ENCODE results near the gene TAL2.
"Not testable (repeated sequence)": the region's sequence is repeated elsewhere in the genome, so short reads cannot be mapped to it uniquely, and the experiment has no call there.

TAL2 gene

GRCh38 chr9:105693435-105694189, 31.4 kb downstream of the TAL2 start:
- no peak overlapping the region for H3K27ac ChIP-seq (ENCODE audit: low read depth, low read length, severe bottlenecking)
- H3K4me1 ChIP-seq (ENCODE audit: control insufficient read depth, insufficient read depth, low read length, poor library complexity, severe bottlenecking): no peaks in the 10 kb centered on the region
- H3K9me3 ChIP-seq (ENCODE audit: control insufficient read depth, low read length): no peaks in the 10 kb centered on the region
- H3K36me3 ChIP-seq (ENCODE audit: control insufficient read depth, insufficient read depth, low read length): no peaks in the 10 kb centered on the region
- WGBS, 2 experiments (ENCODE audit: insufficient coverage in 2 of 2): 38 to 41% methylated on average over 8 to 11 of the region's 15 CpGs
- peak overlapping the region; percentile 62 for H3K4me3 ChIP-seq (ENCODE audit: extremely low read depth, insufficient read depth, low read length, poor library complexity, severe bottlenecking)

- 0% methylated on average over 34 to 52 of the region's 65 CpGs for WGBS, 2 experiments (ENCODE audit: insufficient coverage in 2 of 2)
- Histone ChIP-seq H3K27ac (ENCODE audit: low read depth, low read length, severe bottlenecking) (no peak within 1 kb of the TSS), H3K36me3 (ENCODE audit: control insufficient read depth, insufficient read depth, low read length) (no peaks in the 10 kb centered on the region), H3K4me3 (ENCODE audit: extremely low read depth, insufficient read depth, low read length, poor library complexity, severe bottlenecking) (peak within 1 kb of the TSS; percentile 62), H3K9me3 (ENCODE audit: control insufficient read depth, low read length) (no peaks in the 10 kb centered on the region), H3K4me1 (ENCODE audit: control insufficient read depth, insufficient read depth, low read length, poor library complexity, severe bottlenecking) (peaks cover under 1% of the 10 kb centered on the region)
Observed at GRCh38 chr9:105694190-105694847, 32.1 kb downstream of the TAL2 start, which contains the start of gene TMEM38B. TSS of gene TMEM38B (plus strand) at chr9:105694541. CDS start at chr9:105694661, 120 bp downstream.

DNA sequence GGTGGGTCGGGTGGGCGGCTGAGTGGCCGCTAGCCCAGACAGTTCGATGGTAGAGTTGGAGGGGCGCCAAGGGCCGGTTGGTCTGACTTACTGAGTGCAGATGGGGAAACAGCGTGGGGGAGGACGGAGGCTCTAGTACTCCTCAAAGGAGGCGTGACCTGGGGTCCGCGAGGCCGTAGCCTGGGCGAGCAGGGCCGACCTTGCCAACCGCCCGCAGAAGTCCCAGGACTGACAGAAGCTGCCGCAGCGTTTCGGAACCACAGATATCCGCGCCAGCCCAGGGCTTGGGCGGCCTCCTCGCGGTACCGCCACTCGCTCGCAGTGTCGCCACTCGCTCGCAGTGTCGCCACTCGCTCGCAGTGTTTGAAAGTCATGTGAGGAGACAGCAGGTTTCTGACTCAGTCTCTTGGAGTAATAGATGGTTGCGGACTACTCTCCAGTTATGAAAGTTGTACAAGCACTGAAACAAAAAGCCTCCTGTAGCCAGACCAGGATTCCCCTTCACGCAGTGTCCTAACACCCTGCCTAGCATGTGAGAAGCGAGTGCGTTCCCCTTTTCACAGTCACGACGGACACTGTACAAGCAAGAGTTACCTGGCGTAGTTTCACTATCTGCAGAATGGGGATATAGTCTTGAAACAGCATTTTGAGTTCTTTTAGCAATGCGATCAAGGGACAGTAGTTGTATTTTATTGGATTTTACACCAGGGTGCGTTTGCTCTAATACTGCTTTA, 32.8 kb downstream of the TAL2 start:
- no peaks in the 10 kb centered on the region for H3K9me3 ChIP-seq (ENCODE audit: control insufficient read depth, low read length)
- H3K4me3 ChIP-seq (ENCODE audit: extremely low read depth, insufficient read depth, low read length, poor library complexity, severe bottlenecking): peak overlapping the region; percentile 62
- no peak overlapping the region for H3K27ac ChIP-seq (ENCODE audit: low read depth, low read length, severe bottlenecking)
- peaks cover 4% of the 10 kb centered on the region for H3K4me1 ChIP-seq (ENCODE audit: control insufficient read depth, insufficient read depth, low read length, poor library complexity, severe bottlenecking)
- no peaks in the 10 kb centered on the region for H3K36me3 ChIP-seq (ENCODE audit: control insufficient read depth, insufficient read depth, low read length)
- 6% methylated on average over 37 to 40 of the region's 42 CpGs for WGBS, 2 experiments (ENCODE audit: insufficient coverage in 2 of 2)

GRCh38 chr9:105696219-105696793, 34.0 kb downstream of the TAL2 start:
- H3K4me1 ChIP-seq (ENCODE audit: control insufficient read depth, insufficient read depth, low read length, poor library complexity, severe bottlenecking): peaks cover 4% of the 10 kb centered on the region
- H3K27ac ChIP-seq (ENCODE audit: low read depth, low read length, severe bottlenecking): no peak overlapping the region
- H3K9me3 ChIP-seq (ENCODE audit: control insufficient read depth, low read length): no peaks in the 10 kb centered on the region
- WGBS, 2 experiments (ENCODE audit: insufficient coverage in 2 of 2): 87 to 100% methylated on average over 1 to 8 of the region's 12 CpGs
- no peaks in the 10 kb centered on the region for H3K36me3 ChIP-seq (ENCODE audit: control insufficient read depth, insufficient read depth, low read length)
- H3K4me3 ChIP-seq (ENCODE audit: extremely low read depth, insufficient read depth, low read length, poor library complexity, severe bottlenecking): no peak overlapping the region

GRCh38 chr9:105697871-105698270, 35.6 kb downstream of the TAL2 start:
- Histone ChIP-seq H3K27ac (ENCODE audit: low read depth, low read length, severe bottlenecking) (no peak overlapping the region), H3K4me1 (ENCODE audit: control insufficient read depth, insufficient read depth, low read length, poor library complexity, severe bottlenecking) (peaks cover 4% of the 10 kb centered on the region), H3K36me3 (ENCODE audit: control insufficient read depth, insufficient read depth, low read length) (no peaks in the 10 kb centered on the region), H3K9me3 (ENCODE audit: control insufficient read depth, low read length) (no peaks in the 10 kb centered on the region), H3K4me3 (ENCODE audit: extremely low read depth, insufficient read depth, low read length, poor library complexity, severe bottlenecking) (no peak overlapping the region)
- WGBS, 2 experiments (ENCODE audit: insufficient coverage in 2 of 2): 78% methylated on average over 3 of the region's 4 CpGs; no CpG with 5 or more reads in 1 of the 2 experiments

DNA sequence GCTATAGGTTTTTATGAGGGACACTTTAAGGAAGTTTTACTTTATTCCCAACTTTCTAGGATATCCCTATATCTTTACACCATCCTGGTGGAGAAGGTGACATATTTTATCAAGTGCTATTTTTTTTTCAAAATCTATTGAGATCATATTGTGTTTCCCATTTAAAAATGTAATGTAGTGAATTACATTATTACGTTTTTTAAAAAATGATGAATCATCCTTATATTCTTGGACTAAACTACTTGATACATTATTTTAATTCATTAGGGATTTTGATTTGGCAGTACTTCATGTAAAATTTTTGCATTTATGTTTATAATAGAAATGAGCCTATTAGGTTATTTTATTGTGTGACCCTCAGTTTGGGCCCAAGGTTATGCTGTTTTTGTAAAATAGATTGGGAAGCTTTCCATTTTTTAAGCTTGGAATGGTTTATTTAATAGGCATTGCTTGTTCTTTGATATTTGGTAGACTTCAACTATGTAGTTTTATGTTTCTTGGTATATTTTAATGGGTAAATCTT, 36.2 kb downstream of the TAL2 start:
- no CpG with 5 or more reads among the region's 1 CpG for WGBS, 2 experiments (ENCODE audit: insufficient coverage in 2 of 2)
- no peaks in the 10 kb centered on the region for H3K36me3 ChIP-seq (ENCODE audit: control insufficient read depth, insufficient read depth, low read length)
- H3K27ac ChIP-seq (ENCODE audit: low read depth, low read length, severe bottlenecking): no peak overlapping the region
- peaks cover 4% of the 10 kb centered on the region for H3K4me1 ChIP-seq (ENCODE audit: control insufficient read depth, insufficient read depth, low read length, poor library complexity, severe bottlenecking)
- no peaks in the 10 kb centered on the region for H3K9me3 ChIP-seq (ENCODE audit: control insufficient read depth, low read length)
- no peak overlapping the region for H3K4me3 ChIP-seq (ENCODE audit: extremely low read depth, insufficient read depth, low read length, poor library complexity, severe bottlenecking)

DNA sequence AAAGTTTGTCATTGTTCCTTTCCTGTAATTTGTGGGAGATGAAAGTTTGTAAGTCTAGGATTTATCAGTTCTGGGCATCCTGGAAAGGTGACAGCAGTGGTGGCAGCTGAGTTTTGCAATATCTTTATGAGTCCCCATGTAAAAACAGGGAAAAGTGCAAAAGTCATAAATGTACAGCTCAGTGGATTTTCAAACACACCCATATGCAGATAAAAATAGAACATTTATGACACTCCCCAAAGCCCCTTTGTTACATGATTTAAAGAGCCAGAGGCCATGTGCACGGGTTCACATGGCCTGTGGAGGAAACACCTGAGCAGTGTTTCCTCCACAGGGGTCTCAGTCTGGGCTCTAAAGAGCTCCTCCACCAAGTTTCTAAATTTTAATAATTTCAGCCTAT, 38.4 kb downstream of the TAL2 start:
- H3K4me3 ChIP-seq (ENCODE audit: extremely low read depth, insufficient read depth, low read length, poor library complexity, severe bottlenecking): no peak overlapping the region
- H3K9me3 ChIP-seq (ENCODE audit: control insufficient read depth, low read length): no peaks in the 10 kb centered on the region
- no peak overlapping the region for H3K27ac ChIP-seq (ENCODE audit: low read depth, low read length, severe bottlenecking)
- no peaks in the 10 kb centered on the region for H3K36me3 ChIP-seq (ENCODE audit: control insufficient read depth, insufficient read depth, low read length)
- 100% methylated on average over 1 of the region's 1 CpG; no CpG with 5 or more reads in 1 of the 2 experiments for WGBS, 2 experiments (ENCODE audit: insufficient coverage in 2 of 2)
- H3K4me1 ChIP-seq (ENCODE audit: control insufficient read depth, insufficient read depth, low read length, poor library complexity, severe bottlenecking): peaks cover 4% of the 10 kb centered on the region

DNA sequence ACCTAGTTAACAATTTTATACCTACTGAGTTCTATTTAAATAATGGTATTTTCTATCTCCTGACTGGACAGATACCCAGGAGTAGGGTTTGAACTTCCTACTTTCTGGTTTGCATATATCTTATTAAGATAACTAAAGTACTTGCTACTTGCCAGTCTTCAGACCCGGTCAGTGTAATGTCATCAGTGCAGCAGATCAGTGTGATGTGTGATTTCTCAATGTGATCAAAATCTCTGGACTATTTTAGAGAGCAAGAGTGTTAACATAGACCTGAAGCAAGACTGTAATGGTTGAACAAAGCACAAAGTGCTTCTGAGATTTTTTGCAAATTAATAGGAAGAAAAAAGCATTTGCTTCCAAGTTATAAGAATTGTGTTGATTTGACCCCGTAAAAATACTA, 38.9 kb downstream of the TAL2 start:
- WGBS, 2 experiments (ENCODE audit: insufficient coverage in 2 of 2): 100% methylated on average over 1 of the region's 2 CpGs
- Histone ChIP-seq H3K4me3 (ENCODE audit: extremely low read depth, insufficient read depth, low read length, poor library complexity, severe bottlenecking) (no peak overlapping the region), H3K9me3 (ENCODE audit: control insufficient read depth, low read length) (no peaks in the 10 kb centered on the region), H3K36me3 (ENCODE audit: control insufficient read depth, insufficient read depth, low read length) (no peaks in the 10 kb centered on the region), H3K4me1 (ENCODE audit: control insufficient read depth, insufficient read depth, low read length, poor library complexity, severe bottlenecking) (peaks cover 4% of the 10 kb centered on the region), H3K27ac (ENCODE audit: low read depth, low read length, severe bottlenecking) (no peak overlapping the region)

DNA sequence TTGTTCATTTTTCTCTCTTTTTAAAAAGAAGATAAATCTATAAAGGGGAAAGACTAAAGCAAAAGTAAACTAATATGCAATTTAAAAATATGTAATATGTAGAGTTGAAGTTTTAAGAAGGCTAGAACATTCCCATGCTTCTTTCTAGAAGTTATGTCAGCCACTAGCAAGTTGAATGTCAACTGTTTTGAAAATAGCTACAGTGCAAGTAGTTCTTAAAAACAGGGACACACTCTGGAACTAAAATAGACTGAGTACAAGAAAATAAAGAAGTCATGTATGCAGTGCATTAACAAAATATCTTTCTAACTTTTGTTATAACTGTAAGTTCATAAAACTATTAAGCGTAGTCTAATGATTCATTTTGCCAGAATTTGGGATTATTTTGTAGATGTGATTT, 40.0 kb downstream of the TAL2 start:
- Histone ChIP-seq H3K4me1 (ENCODE audit: control insufficient read depth, insufficient read depth, low read length, poor library complexity, severe bottlenecking) (peaks cover 4% of the 10 kb centered on the region), H3K36me3 (ENCODE audit: control insufficient read depth, insufficient read depth, low read length) (no peaks in the 10 kb centered on the region), H3K4me3 (ENCODE audit: extremely low read depth, insufficient read depth, low read length, poor library complexity, severe bottlenecking) (no peak overlapping the region), H3K27ac (ENCODE audit: low read depth, low read length, severe bottlenecking) (no peak overlapping the region), H3K9me3 (ENCODE audit: control insufficient read depth, low read length) (no peaks in the 10 kb centered on the region)
- WGBS, 2 experiments (ENCODE audit: insufficient coverage in 2 of 2): no CpG with 5 or more reads among the region's 1 CpG

GRCh38 chr9:105703638-105704037, 41.4 kb downstream of the TAL2 start:
- H3K9me3 ChIP-seq (ENCODE audit: control insufficient read depth, low read length); H3K36me3 ChIP-seq (ENCODE audit: control insufficient read depth, insufficient read depth, low read length); H3K4me1 ChIP-seq (ENCODE audit: control insufficient read depth, insufficient read depth, low read length, poor library complexity, severe bottlenecking); H3K4me3 ChIP-seq (ENCODE audit: extremely low read depth, insufficient read depth, low read length, poor library complexity, severe bottlenecking); H3K27ac ChIP-seq (ENCODE audit: low read depth, low read length, severe bottlenecking): not testable (repeated sequence)
- WGBS, 2 experiments (ENCODE audit: insufficient coverage in 2 of 2): no CpG with 5 or more reads among the region's 4 CpGs
